HepG2 (cell line): ENCODE data around the gene PREX1. TPM values are rescaled to one million over a fixed set of nuclear protein-coding genes. Genes with fewer than 3 reads are reported as not detected.

Experiments
- ARNT2 ChIP-seq: sonication (generic); formaldehyde crosslinking; IDR thresholded peaks from 2 replicates; pipeline ENCODE4 v1.8.0; 2022; ENCODE audit warnings: mild to moderate bottlenecking, low read depth, missing genetic modification reagents, moderate library complexity
- HOMEZ ChIP-seq: IDR thresholded peaks from 2 replicates; pipeline ENCODE4 v1.6.1; 2016; ENCODE audit warnings: low read depth
- IRF9 ChIP-seq: sonication (generic); formaldehyde crosslinking; IDR thresholded peaks from 2 replicates; pipeline ENCODE4 v1.8.0; 2022; ENCODE audit warnings: missing genetic modification reagents, mild to moderate bottlenecking, borderline replicate concordance
- KLF12 ChIP-seq: sonication (generic); formaldehyde crosslinking; IDR thresholded peaks from 2 replicates; pipeline ENCODE4 v1.4.0; 2020; ENCODE audit warnings: missing genetic modification reagents, borderline replicate concordance
- MATR3 ChIP-seq: sonication (generic); formaldehyde crosslinking; IDR thresholded peaks from 2 replicates; pipeline ENCODE4 v1.4.0; 2020; ENCODE audit warnings: missing genetic modification reagents
- NFE2L2 ChIP-seq: fragments of 150-350 bp; IDR thresholded peaks from 2 replicates; pipeline ENCODE4 v1.6.1; 2014; ENCODE audit warnings: low read length
- ZNF451 ChIP-seq: sonication (generic); formaldehyde crosslinking; IDR thresholded peaks from 2 replicates; pipeline ENCODE4 v1.5.0; 2020; ENCODE audit warnings: mild to moderate bottlenecking, missing genetic modification reagents
- ZNF484 ChIP-seq: sonication (generic); formaldehyde crosslinking; IDR thresholded peaks from 2 replicates; pipeline ENCODE4 v1.5.1; 2020; ENCODE audit warnings: mild to moderate bottlenecking, low read depth, missing genetic modification reagents, borderline replicate concordance
- ZNF577 ChIP-seq: sonication (generic); formaldehyde crosslinking; IDR thresholded peaks from 2 replicates; pipeline ENCODE4 v1.4.0; 2020; ENCODE audit warnings: mild to moderate bottlenecking, low read depth, missing genetic modification reagents, borderline replicate concordance
- ZNF629 ChIP-seq: sonication (generic); formaldehyde crosslinking; conservative IDR thresholded peaks from 2 replicates; pipeline ENCODE4 v1.5.0; 2020; ENCODE audit warnings: missing genetic modification reagents
- ZNF652 ChIP-seq: IDR thresholded peaks from 2 replicates; pipeline ENCODE4 v1.6.1; 2016; ENCODE audit warnings: low read depth, borderline replicate concordance
- polyA plus RNA-seq, 8 experiments: library from polyadenylated mRNA; depleted of rRNA in 3 of 8; stranded (reverse) in 7 of 8; unstranded in 1 of 8; fragments of >200 nt; fragmentation: Illumina TruSeq in 4 of 8; extraction: Trizol in 4 of 8; gene quantifications; 2 replicates each; pipeline versions ENCODE4 v1.2.1 to v1.2.3, GENCODE V29; 2011 to 2016; ENCODE audit warnings: low read depth in 4 of 8, missing spikeins in 1 of 8, mixed read lengths in 1 of 8; ENCODE audit not compliant: insufficient read depth in 1 of 8
- total RNA-seq, 5 experiments: library from RNA; depleted of rRNA; stranded (reverse); fragments of >200 nt; fragmentation: Illumina TruSeq; extraction: Trizol; gene quantifications; 2 replicates each; pipeline ENCODE4 v1.2.3, GENCODE V29; 2016; ENCODE audit warnings: low read depth in 1 of 5
- TF ChIP-seq, protein P1 (sequence below): sonication (generic); formaldehyde crosslinking; IDR thresholded peaks from 2 replicates; pipeline ENCODE4 v1.4.0; 2020; ENCODE audit warnings: missing genetic modification reagents
- TF ChIP-seq, protein P2 (sequence below): sonication (generic); formaldehyde crosslinking; IDR thresholded peaks from one replicate; pipeline ENCODE4 v1.5.1; 2020; ENCODE audit warnings: mild to moderate bottlenecking, missing genetic modification reagents; ENCODE audit errors: not compliant biosample characterization
- TF ChIP-seq, protein P3 (sequence below): IDR thresholded peaks from 2 replicates; pipeline ENCODE4 v1.6.1; 2016; ENCODE audit warnings: missing compliant biosample characterization, missing genetic modification reagents, borderline replicate concordance

PREX1 gene
- total and polyA plus RNA-seq, 2 of the 13 experiments (the other 11 are each of a cell fraction or from before 2014, with no cell fraction given), result 0.02 to 0.04 TPM

- TF ChIP-seq HOMEZ (CRISPR knock-in tag), result 0 out of 2 replicates have a peak, but pooled peaks have one; percentile 21
- TF ChIP-seq, protein P1, sequence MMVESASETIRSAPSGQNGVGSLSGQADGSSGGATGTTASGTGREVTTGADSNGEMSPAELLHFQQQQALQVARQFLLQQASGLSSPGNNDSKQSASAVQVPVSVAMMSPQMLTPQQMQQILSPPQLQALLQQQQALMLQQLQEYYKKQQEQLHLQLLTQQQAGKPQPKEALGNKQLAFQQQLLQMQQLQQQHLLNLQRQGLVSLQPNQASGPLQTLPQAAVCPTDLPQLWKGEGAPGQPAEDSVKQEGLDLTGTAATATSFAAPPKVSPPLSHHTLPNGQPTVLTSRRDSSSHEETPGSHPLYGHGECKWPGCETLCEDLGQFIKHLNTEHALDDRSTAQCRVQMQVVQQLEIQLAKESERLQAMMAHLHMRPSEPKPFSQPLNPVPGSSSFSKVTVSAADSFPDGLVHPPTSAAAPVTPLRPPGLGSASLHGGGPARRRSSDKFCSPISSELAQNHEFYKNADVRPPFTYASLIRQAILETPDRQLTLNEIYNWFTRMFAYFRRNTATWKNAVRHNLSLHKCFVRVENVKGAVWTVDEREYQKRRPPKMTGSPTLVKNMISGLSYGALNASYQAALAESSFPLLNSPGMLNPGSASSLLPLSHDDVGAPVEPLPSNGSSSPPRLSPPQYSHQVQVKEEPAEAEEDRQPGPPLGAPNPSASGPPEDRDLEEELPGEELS (CRISPR knock-in tag), result peak; percentile 38; the same call in 1 of the 2 replicates
- TF ChIP-seq ZNF451 (CRISPR knock-in tag), result no peak
- no peak for TF ChIP-seq ZNF652 (CRISPR knock-in tag)
- TF ChIP-seq, protein P2, sequence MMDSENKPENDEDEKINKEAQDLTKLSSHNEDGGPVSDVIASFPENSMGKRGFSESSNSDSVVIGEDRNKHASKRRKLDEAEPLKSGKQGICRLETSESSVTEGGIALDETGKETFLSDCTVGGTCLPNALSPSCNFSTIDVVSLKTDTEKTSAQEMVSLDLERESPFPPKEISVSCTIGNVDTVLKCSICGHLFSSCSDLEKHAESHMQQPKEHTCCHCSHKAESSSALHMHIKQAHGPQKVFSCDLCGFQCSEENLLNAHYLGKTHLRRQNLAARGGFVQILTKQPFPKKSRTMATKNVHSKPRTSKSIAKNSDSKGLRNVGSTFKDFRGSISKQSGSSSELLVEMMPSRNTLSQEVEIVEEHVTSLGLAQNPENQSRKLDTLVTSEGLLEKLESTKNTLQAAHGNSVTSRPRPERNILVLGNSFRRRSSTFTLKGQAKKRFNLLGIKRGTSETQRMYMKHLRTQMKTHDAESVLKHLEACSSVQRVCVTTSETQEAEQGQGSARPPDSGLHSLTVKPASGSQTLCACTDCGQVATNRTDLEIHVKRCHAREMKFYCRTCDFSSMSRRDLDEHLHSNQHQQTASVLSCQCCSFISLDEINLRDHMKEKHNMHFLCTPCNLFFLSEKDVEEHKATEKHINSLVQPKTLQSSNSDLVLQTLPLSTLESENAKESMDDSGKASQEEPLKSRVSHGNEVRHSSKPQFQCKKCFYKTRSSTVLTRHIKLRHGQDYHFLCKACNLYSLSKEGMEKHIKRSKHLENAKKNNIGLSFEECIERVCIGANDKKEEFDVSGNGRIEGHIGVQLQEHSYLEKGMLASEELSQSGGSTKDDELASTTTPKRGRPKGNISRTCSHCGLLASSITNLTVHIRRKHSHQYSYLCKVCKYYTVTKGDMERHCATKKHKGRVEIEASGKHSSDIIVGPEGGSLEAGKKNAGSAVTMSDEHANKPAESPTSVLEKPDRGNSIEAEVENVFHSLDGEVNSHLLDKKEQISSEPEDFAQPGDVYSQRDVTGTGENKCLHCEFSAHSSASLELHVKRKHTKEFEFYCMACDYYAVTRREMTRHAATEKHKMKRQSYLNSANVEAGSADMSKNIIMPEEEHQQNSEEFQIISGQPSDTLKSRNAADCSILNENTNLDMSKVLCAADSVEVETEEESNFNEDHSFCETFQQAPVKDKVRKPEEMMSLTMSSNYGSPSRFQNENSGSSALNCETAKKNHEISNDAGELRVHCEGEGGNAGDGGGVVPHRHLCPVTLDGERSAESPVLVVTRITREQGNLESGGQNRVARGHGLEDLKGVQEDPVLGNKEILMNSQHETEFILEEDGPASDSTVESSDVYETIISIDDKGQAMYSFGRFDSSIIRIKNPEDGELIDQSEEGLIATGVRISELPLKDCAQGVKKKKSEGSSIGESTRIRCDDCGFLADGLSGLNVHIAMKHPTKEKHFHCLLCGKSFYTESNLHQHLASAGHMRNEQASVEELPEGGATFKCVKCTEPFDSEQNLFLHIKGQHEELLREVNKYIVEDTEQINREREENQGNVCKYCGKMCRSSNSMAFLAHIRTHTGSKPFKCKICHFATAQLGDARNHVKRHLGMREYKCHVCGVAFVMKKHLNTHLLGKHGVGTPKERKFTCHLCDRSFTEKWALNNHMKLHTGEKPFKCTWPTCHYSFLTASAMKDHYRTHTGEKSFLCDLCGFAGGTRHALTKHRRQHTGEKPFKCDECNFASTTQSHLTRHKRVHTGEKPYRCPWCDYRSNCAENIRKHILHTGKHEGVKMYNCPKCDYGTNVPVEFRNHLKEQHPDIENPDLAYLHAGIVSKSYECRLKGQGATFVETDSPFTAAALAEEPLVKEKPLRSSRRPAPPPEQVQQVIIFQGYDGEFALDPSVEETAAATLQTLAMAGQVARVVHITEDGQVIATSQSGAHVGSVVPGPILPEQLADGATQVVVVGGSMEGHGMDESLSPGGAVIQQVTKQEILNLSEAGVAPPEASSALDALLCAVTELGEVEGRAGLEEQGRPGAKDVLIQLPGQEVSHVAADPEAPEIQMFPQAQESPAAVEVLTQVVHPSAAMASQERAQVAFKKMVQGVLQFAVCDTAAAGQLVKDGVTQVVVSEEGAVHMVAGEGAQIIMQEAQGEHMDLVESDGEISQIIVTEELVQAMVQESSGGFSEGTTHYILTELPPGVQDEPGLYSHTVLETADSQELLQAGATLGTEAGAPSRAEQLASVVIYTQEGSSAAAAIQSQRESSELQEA (CRISPR knock-in tag), result peak; percentile 71
- no peak for TF ChIP-seq ZNF577 (CRISPR knock-in tag)
- TF ChIP-seq IRF9 (CRISPR knock-in tag), result peak; percentile 65; the same call in 1 of the 2 replicates
- no peak for TF ChIP-seq ZNF484
- TF ChIP-seq ARNT2, result no peak
- TF ChIP-seq KLF12 (CRISPR knock-in tag), result no peak
- TF ChIP-seq, protein P3, sequence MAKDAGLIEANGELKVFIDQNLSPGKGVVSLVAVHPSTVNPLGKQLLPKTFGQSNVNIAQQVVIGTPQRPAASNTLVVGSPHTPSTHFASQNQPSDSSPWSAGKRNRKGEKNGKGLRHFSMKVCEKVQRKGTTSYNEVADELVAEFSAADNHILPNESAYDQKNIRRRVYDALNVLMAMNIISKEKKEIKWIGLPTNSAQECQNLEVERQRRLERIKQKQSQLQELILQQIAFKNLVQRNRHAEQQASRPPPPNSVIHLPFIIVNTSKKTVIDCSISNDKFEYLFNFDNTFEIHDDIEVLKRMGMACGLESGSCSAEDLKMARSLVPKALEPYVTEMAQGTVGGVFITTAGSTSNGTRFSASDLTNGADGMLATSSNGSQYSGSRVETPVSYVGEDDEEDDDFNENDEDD, result peak; percentile 63; the same call in 1 of the 2 replicates
- no peak for TF ChIP-seq MATR3 (CRISPR knock-in tag)
- no peak for TF ChIP-seq NFE2L2
- peak; percentile 44; the same call in 1 of the 2 replicates for TF ChIP-seq ZNF629 (CRISPR knock-in tag)
Measured at GRCh38 chr20:48667889-48668413, 159.8 kb downstream of the PREX1 start (continued).
